MM.1S (cell line): ENCODE results near the gene OR1S1.

Source experiments
- DNase-seq: peaks from one replicate; pipeline ENCODE4 v3.0.0-alpha.2; 2015
- H2AFZ ChIP-seq: fragments of 300-600 bp; sonication (generic); 2 replicates; pipeline ENCODE4 v1.6.0; 2016; ENCODE audit warnings: antibody characterized with exemption, low read length
- H3F3A ChIP-seq: fragments of 300-600 bp; sonication (generic); 2 replicates; pipeline ENCODE4 v1.6.1; 2016; ENCODE audit warnings: mild to moderate bottlenecking, antibody characterized with exemption, low read length, moderate library complexity, mixed read lengths; ENCODE audit not compliant: insufficient read depth
- H3K27ac ChIP-seq: fragments of 300-600 bp; sonication (generic); 2 replicates; pipeline ENCODE4 v1.5.1; 2016; ENCODE audit warnings: mild to moderate bottlenecking, low read length
- H3K27me3 ChIP-seq: fragments of 300-600 bp; sonication (generic); replicated peaks from 2 replicates; pipeline ENCODE4 v1.6.0; 2016; ENCODE audit warnings: low read length; ENCODE audit not compliant: insufficient read depth
- H3K36me3 ChIP-seq: fragments of 300-600 bp; sonication (generic); replicated peaks from 2 replicates; pipeline ENCODE4 v1.6.1; 2016; ENCODE audit warnings: mild to moderate bottlenecking, low read length, mixed read lengths; ENCODE audit not compliant: insufficient read depth
- H3K4me1 ChIP-seq: fragments of 300-600 bp; sonication (generic); 2 replicates; pipeline ENCODE4 v1.6.1; 2016; ENCODE audit warnings: low read length, mixed read lengths
- H3K4me2 ChIP-seq: fragments of 300-600 bp; sonication (generic); 2 replicates; pipeline ENCODE4 v1.6.0; 2016; ENCODE audit warnings: low read depth, low read length
- H3K4me3 ChIP-seq: fragments of 300-600 bp; sonication (generic); 2 replicates; pipeline ENCODE4 v1.5.1; 2016; ENCODE audit warnings: low read length, mixed read lengths
- H3K79me2 ChIP-seq: fragments of 300-600 bp; sonication (generic); 2 replicates; pipeline ENCODE4 v1.6.1; 2016; ENCODE audit warnings: mixed run types, low read length, mixed read lengths
- H3K9ac ChIP-seq: fragments of 300-600 bp; sonication (generic); 2 replicates; pipeline ENCODE4 v1.6.1; 2016; ENCODE audit warnings: low read length, mixed read lengths
- H3K9me2 ChIP-seq: fragments of 300-600 bp; sonication (generic); replicated peaks from 2 replicates; pipeline ENCODE4 v1.6.1; 2016; ENCODE audit warnings: mild to moderate bottlenecking, low read length, mixed read lengths; ENCODE audit not compliant: insufficient read depth
- H3K9me3 ChIP-seq: fragments of 300-600 bp; sonication (generic); replicated peaks from 2 replicates; pipeline ENCODE4 v1.6.1; 2016; ENCODE audit warnings: mild to moderate bottlenecking, low read length, mixed read lengths; ENCODE audit not compliant: insufficient read depth
- H4K20me1 ChIP-seq: fragments of 300-600 bp; sonication (generic); 2 replicates; pipeline ENCODE4 v1.6.1; 2016; ENCODE audit warnings: mild to moderate bottlenecking, low read length, moderate library complexity, mixed read lengths; ENCODE audit not compliant: insufficient read depth
- EZH2 ChIP-seq: fragments of 300-600 bp; sonication (generic); optimal IDR thresholded peaks from 2 replicates; pipeline ENCODE3; 2017; ENCODE audit warnings: low read depth, mild to moderate bottlenecking, antibody characterized with exemption, low read length, mixed read lengths
- EZH2phosphoT487 ChIP-seq: fragments of 300-600 bp; sonication (generic); IDR thresholded peaks from 2 replicates; pipeline ENCODE4 v1.6.1; 2018; ENCODE audit warnings: antibody characterized with exemption, low read length
- TF ChIP-seq, protein P1 (sequence below): fragments of 300-600 bp; sonication (generic); IDR thresholded peaks from 2 replicates; pipeline ENCODE4 v1.5.1; 2016; ENCODE audit warnings: antibody characterized with exemption, low read length, mixed read lengths

OR1S1 gene

GRCh38 chr11:58243954-58244353 is 31.4 kb downstream of the OR1S1 start:
- Histone ChIP-seq H3K9me2 (no peaks in the 10 kb centered on the region), H3K4me1 (no peaks in the 10 kb centered on the region)
- TF ChIP-seq, protein P1, sequence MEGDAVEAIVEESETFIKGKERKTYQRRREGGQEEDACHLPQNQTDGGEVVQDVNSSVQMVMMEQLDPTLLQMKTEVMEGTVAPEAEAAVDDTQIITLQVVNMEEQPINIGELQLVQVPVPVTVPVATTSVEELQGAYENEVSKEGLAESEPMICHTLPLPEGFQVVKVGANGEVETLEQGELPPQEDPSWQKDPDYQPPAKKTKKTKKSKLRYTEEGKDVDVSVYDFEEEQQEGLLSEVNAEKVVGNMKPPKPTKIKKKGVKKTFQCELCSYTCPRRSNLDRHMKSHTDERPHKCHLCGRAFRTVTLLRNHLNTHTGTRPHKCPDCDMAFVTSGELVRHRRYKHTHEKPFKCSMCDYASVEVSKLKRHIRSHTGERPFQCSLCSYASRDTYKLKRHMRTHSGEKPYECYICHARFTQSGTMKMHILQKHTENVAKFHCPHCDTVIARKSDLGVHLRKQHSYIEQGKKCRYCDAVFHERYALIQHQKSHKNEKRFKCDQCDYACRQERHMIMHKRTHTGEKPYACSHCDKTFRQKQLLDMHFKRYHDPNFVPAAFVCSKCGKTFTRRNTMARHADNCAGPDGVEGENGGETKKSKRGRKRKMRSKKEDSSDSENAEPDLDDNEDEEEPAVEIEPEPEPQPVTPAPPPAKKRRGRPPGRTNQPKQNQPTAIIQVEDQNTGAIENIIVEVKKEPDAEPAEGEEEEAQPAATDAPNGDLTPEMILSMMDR = no peak
- TF ChIP-seq EZH2phosphoT487 (no peak), EZH2 (no peak)

DNA sequence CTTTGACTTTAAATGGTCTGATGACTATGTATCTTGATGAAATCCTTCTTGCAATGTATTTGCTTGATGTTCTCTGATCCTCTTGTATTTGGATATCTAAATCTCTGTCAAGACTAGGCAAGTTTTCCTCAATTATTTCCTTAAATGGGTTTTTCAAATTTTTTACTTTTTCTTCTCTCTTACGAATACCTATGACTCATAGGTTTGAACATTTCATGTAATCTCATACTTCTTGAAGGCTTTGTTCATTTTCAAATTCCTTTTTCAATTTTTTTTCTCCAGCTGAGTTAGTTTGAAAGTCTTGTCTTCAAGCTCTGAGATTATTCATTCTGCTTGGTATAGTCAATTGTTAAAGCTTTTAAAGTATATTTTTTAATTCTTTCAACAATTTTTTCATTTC is 42.4 kb downstream of the OR1S1 start:
- H3K9me3 ChIP-seq = no peaks in the 10 kb centered on the region
- H3K4me2 ChIP-seq = no peak overlapping the region
- H3F3A ChIP-seq = no peaks in the 10 kb centered on the region
- no peak overlapping the region for H3K27ac ChIP-seq
- no peak overlapping the region for H3K4me3 ChIP-seq
- H2AFZ ChIP-seq = no peak overlapping the region
- no peak overlapping the region for H3K9ac ChIP-seq
- no peaks in the 10 kb centered on the region for H3K9me2 ChIP-seq
- H3K79me2 ChIP-seq = no peaks in the 10 kb centered on the region
- no peaks in the 10 kb centered on the region for H3K36me3 ChIP-seq
- H3K4me1 ChIP-seq = no peaks in the 10 kb centered on the region
- no peaks in the 10 kb centered on the region for H4K20me1 ChIP-seq
- H3K27me3 ChIP-seq = no peaks in the 10 kb centered on the region
- no peak for DNase-seq
- TF ChIP-seq, protein P1 = no peak

More at GRCh38 chr11:58243954-58244353, 31.4 kb downstream of the OR1S1 start:
- DNase-seq = no peak
- H3K9me3 ChIP-seq = no peaks in the 10 kb centered on the region
- no peak overlapping the region for H3K9ac ChIP-seq
- no peak overlapping the region for H2AFZ ChIP-seq
- no peak overlapping the region for H3K4me3 ChIP-seq
- no peak overlapping the region for H3K27ac ChIP-seq
- H3K36me3 ChIP-seq = no peaks in the 10 kb centered on the region
- no peak overlapping the region for H3K4me2 ChIP-seq
- H3K27me3 ChIP-seq = no peaks in the 10 kb centered on the region
- no peaks in the 10 kb centered on the region for H3K79me2 ChIP-seq
- H3F3A ChIP-seq = no peaks in the 10 kb centered on the region
- H4K20me1 ChIP-seq = no peaks in the 10 kb centered on the region

GRCh38 chr11:58259983-58260382 is 47.5 kb downstream of the OR1S1 start:
- Histone ChIP-seq H3K4me1 (no peaks in the 10 kb centered on the region), H2AFZ (0 out of 2 replicates have a peak overlapping the region, but pooled peaks have one; percentile 15), H3K9ac (no peak overlapping the region), H3K27ac (no peak overlapping the region), H3K4me3 (no peak overlapping the region), H4K20me1 (no peaks in the 10 kb centered on the region), H3K4me2 (no peak overlapping the region), H3K9me2 (no peaks in the 10 kb centered on the region), H3K9me3 (no peaks in the 10 kb centered on the region), H3K36me3 (no peaks in the 10 kb centered on the region), H3F3A (no peaks in the 10 kb centered on the region), H3K27me3 (no peaks in the 10 kb centered on the region), H3K79me2 (no peaks in the 10 kb centered on the region)
- no peak for TF ChIP-seq EZH2
- no peak for DNase-seq
